ENCODE measurements around the gene CNTNAP2.

The CNTNAP2 gene

GRCh38 chr7:146591976-146592375 lies 475.4 kb downstream of the CNTNAP2 start:
- TF ChIP-seq GATA3 (IDR thresholded peaks at IDR 0.05; ENCODE audit: low read depth, low read length), result no peak
- no peak for TF ChIP-seq GATA2 (IDR thresholded peaks at IDR 0.05; ENCODE audit: low read depth, low read length)

GRCh38 chr7:146606628-146607027 lies 490.0 kb downstream of the CNTNAP2 start:
- TF ChIP-seq GATA3 (IDR thresholded peaks at IDR 0.05; ENCODE audit: low read depth, low read length), result no peak
- TF ChIP-seq GATA2 (IDR thresholded peaks at IDR 0.05; ENCODE audit: low read depth, low read length), result no peak

GRCh38 chr7:146619641-146620040 lies 503.0 kb downstream of the CNTNAP2 start:
- TF ChIP-seq GATA2 (IDR thresholded peaks at IDR 0.05; ENCODE audit: low read depth, low read length) (no peak), GATA3 (IDR thresholded peaks at IDR 0.05; ENCODE audit: low read depth, low read length) (no peak)

GRCh38 chr7:146626912-146627311 lies 510.3 kb downstream of the CNTNAP2 start:
- TF ChIP-seq GATA2 (IDR thresholded peaks at IDR 0.05; ENCODE audit: low read depth, low read length), result no peak

- TF ChIP-seq GATA3 (IDR thresholded peaks at IDR 0.05; ENCODE audit: low read depth, low read length), result no peak
Measured at GRCh38 chr7:146635205-146636032, 518.8 kb downstream of the CNTNAP2 start.

- TF ChIP-seq GATA2 (IDR thresholded peaks at IDR 0.05; ENCODE audit: low read depth, low read length) (no peak), GATA3 (IDR thresholded peaks at IDR 0.05; ENCODE audit: low read depth, low read length) (no peak)
Measured at GRCh38 chr7:146636033-146636356, 519.4 kb downstream of the CNTNAP2 start.

- TF ChIP-seq GATA3 (IDR thresholded peaks at IDR 0.05; ENCODE audit: low read depth, low read length) (no peak), GATA2 (IDR thresholded peaks at IDR 0.05; ENCODE audit: low read depth, low read length) (no peak)
Measured at GRCh38 chr7:146636581-146636980, 520.0 kb downstream of the CNTNAP2 start.

- no peak for TF ChIP-seq GATA3 (IDR thresholded peaks at IDR 0.05; ENCODE audit: low read depth, low read length)
- no peak for TF ChIP-seq GATA2 (IDR thresholded peaks at IDR 0.05; ENCODE audit: low read depth, low read length)
Measured at GRCh38 chr7:146639291-146639690, 522.7 kb downstream of the CNTNAP2 start.

GRCh38 chr7:146641491-146641890 lies 524.9 kb downstream of the CNTNAP2 start:
- TF ChIP-seq GATA2 (IDR thresholded peaks at IDR 0.05; ENCODE audit: low read depth, low read length) (no peak), GATA3 (IDR thresholded peaks at IDR 0.05; ENCODE audit: low read depth, low read length) (no peak)

- TF ChIP-seq GATA3 (IDR thresholded peaks at IDR 0.05; ENCODE audit: low read depth, low read length), result no peak
Measured at GRCh38 chr7:146645383-146645976, 528.9 kb downstream of the CNTNAP2 start.

- no peak for TF ChIP-seq GATA2 (IDR thresholded peaks at IDR 0.05; ENCODE audit: low read depth, low read length)
- no peak for TF ChIP-seq GATA3 (IDR thresholded peaks at IDR 0.05; ENCODE audit: low read depth, low read length)
Measured at GRCh38 chr7:146647445-146647844, 530.8 kb downstream of the CNTNAP2 start.

- TF ChIP-seq GATA3 (IDR thresholded peaks at IDR 0.05; ENCODE audit: low read depth, low read length) (no peak), GATA2 (IDR thresholded peaks at IDR 0.05; ENCODE audit: low read depth, low read length) (no peak)
Measured at GRCh38 chr7:146652176-146652575, 535.6 kb downstream of the CNTNAP2 start.

GRCh38 chr7:146654048-146654447 lies 537.4 kb downstream of the CNTNAP2 start:
- TF ChIP-seq GATA2 (IDR thresholded peaks at IDR 0.05; ENCODE audit: low read depth, low read length), result no peak
- TF ChIP-seq GATA3 (IDR thresholded peaks at IDR 0.05; ENCODE audit: low read depth, low read length), result no peak

- TF ChIP-seq GATA3 (IDR thresholded peaks at IDR 0.05; ENCODE audit: low read depth, low read length) (no peak), GATA2 (IDR thresholded peaks at IDR 0.05; ENCODE audit: low read depth, low read length) (no peak)
Measured at GRCh38 chr7:146655928-146656797, 539.6 kb downstream of the CNTNAP2 start.

GRCh38 chr7:146656988-146657387 lies 540.4 kb downstream of the CNTNAP2 start:
- TF ChIP-seq GATA3 (IDR thresholded peaks at IDR 0.05; ENCODE audit: low read depth, low read length) (no peak), GATA2 (IDR thresholded peaks at IDR 0.05; ENCODE audit: low read depth, low read length) (no peak)
